HFF-Myc (cell line): Measurements from ENCODE around the gene ZP1.

ENCODE experiments used
- DNase-seq: peaks from one replicate; pipeline ENCODE4 v3.0.0-alpha.2; 2011; ENCODE audit warnings: low read depth; ENCODE audit errors: extremely low read depth
- H3K4me3 ChIP-seq: replicated peaks from 2 replicates; pipeline ENCODE4 v1.5.1; 2011; ENCODE audit warnings: low read depth, mild to moderate bottlenecking, control low read depth, low read length
- CTCF ChIP-seq: IDR thresholded peaks from 2 replicates; pipeline ENCODE4 v1.5.1; 2012; ENCODE audit warnings: mild to moderate bottlenecking, low read depth, low read length, control low read depth; ENCODE audit errors: missing control alignments

ZP1 gene

GRCh38 chr11:60852117-60852981 lies 15.0 kb upstream of the ZP1 start:
- H3K4me3 ChIP-seq = no peak overlapping the region
- no peak for DNase-seq
- TF ChIP-seq CTCF = no peak

- no peak for DNase-seq
- no peak for TF ChIP-seq CTCF
These were observed 14.1 kb upstream of the ZP1 start for GRCh38 chr11:60852982-60853950.

GRCh38 chr11:60854140-60854846 lies 13.0 kb upstream of the ZP1 start:
- DNase-seq = no peak
- no peak for TF ChIP-seq CTCF
- no peak overlapping the region for H3K4me3 ChIP-seq

More at GRCh38 chr11:60852982-60853950, 14.1 kb upstream of the ZP1 start:
- H3K4me3 ChIP-seq = no peak overlapping the region

- no peak for DNase-seq
- TF ChIP-seq CTCF = no peak
- no peak overlapping the region for H3K4me3 ChIP-seq
These were observed 12.3 kb upstream of the ZP1 start for GRCh38 chr11:60854847-60855725.

GRCh38 chr11:60855726-60856633 lies 11.4 kb upstream of the ZP1 start, which contains the start of gene PTGDR2:
TSS of gene PTGDR2 (minus strand) at chr11:60855950. CDS start at chr11:60853722, 2,228 bp downstream.
- DNase-seq = no peak
- no peak within 1 kb of the TSS for H3K4me3 ChIP-seq
- TF ChIP-seq CTCF = no peak
